Measurements from ENCODE around the gene LMAN2L. TPM values are rescaled to one million over a fixed set of nuclear protein-coding genes. Genes with fewer than 3 reads are reported as not detected.
A peak's percentile ranks its signal among the peaks of the same experiment; 100 is the strongest.
"Not testable (repeated sequence)": the region's sequence is repeated elsewhere in the genome, so short reads cannot be mapped to it uniquely, and the experiment has no call there.

Gene LMAN2L
- total RNA-seq, 1 donor from 2014 or later = 15.3 TPM

GRCh38 chr2:96680561-96681141 lies 59.2 kb downstream of the LMAN2L start:
- Mint-ChIP-seq H3K4me3 (ENCODE audit: unreplicated experiment) (no peak overlapping the region), H3K9me3 (ENCODE audit: low read depth) (no peaks in the 10 kb centered on the region), H3K36me3 (ENCODE audit: low read depth) (no peaks in the 10 kb centered on the region), H3K27me3 (ENCODE audit: low read depth) (peaks cover 8% of the 10 kb centered on the region), H3K4me1 (ENCODE audit: low read depth) (peaks cover 16% of the 10 kb centered on the region), H3K27ac (ENCODE audit: unreplicated experiment) (no peak overlapping the region)
- DNase-seq (ENCODE audit: low spot score) = no peak
- TF ChIP-seq, protein P1, sequence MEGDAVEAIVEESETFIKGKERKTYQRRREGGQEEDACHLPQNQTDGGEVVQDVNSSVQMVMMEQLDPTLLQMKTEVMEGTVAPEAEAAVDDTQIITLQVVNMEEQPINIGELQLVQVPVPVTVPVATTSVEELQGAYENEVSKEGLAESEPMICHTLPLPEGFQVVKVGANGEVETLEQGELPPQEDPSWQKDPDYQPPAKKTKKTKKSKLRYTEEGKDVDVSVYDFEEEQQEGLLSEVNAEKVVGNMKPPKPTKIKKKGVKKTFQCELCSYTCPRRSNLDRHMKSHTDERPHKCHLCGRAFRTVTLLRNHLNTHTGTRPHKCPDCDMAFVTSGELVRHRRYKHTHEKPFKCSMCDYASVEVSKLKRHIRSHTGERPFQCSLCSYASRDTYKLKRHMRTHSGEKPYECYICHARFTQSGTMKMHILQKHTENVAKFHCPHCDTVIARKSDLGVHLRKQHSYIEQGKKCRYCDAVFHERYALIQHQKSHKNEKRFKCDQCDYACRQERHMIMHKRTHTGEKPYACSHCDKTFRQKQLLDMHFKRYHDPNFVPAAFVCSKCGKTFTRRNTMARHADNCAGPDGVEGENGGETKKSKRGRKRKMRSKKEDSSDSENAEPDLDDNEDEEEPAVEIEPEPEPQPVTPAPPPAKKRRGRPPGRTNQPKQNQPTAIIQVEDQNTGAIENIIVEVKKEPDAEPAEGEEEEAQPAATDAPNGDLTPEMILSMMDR (IDR thresholded peaks at IDR 0.05) = no peak

DNA sequence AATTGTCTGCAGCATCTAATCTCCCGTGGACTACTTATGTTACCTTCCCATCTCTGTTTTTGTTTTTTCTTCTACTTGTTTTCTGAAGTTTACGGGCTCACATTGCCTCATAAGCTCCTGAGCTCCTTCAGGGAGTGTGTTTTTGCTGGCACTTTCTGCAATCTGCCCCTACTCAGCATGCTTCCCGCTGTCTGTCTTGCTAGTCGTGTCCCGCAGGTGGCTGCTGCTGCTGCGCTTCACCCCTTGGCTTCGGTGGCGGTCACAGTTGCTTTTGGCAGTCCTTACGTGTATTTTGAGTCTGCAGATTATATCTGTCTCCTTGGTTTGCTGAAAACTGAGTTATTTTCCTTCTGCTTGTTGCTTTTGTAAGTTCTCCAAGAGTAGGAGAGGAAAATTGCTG lies 60.0 kb downstream of the LMAN2L start:
- H3K36me3 Mint-ChIP-seq (ENCODE audit: low read depth) = no peaks in the 10 kb centered on the region
- peak overlapping the region; percentile 75 for H3K27ac Mint-ChIP-seq (ENCODE audit: unreplicated experiment)
- no peaks in the 10 kb centered on the region for H3K9me3 Mint-ChIP-seq (ENCODE audit: low read depth)
- peak overlapping the region; percentile 43 for H3K4me3 Mint-ChIP-seq (ENCODE audit: unreplicated experiment)
- TF ChIP-seq, protein P1 (IDR thresholded peaks at IDR 0.05) = peak; percentile 8
- H3K4me1 Mint-ChIP-seq (ENCODE audit: low read depth) = peaks cover 14% of the 10 kb centered on the region
- no peak for DNase-seq (ENCODE audit: low spot score)
- peaks cover 8% of the 10 kb centered on the region for H3K27me3 Mint-ChIP-seq (ENCODE audit: low read depth)

DNA sequence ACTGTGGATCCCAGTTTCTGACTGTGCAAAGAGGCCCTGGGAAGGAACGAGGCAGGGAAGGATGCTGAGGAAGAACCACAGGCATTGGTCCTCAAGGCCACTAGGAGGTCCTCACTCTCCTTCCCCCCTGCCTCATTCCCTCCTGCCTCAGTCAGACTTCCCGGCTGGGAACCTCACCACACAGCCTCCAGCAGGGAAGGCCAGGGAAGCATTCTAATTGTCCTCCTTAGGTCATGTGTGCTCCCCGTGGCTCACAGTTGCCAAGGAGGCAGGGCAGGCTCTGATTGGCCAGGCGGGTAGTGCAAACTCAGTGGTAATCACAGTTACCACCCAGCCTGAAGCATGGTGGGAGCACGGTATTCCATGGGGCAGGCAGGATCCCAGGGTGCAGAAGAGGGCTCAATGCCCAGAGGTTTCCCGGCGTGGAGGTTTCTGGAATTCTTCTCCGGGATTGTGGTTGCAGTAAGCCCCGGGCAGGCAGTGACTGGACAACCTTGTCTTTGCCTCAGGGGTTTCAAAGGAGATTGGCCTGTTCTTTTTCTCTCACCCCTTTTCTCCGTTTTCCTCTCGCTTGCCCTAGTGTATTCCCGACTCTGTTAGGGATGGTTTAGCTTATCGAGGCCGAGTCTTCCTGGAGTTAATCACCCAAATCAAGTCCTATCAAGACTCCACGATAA lies 70.2 kb downstream of the LMAN2L start:
- Mint-ChIP-seq H3K27me3 (ENCODE audit: low read depth) (no peaks in the 10 kb centered on the region), H3K27ac (ENCODE audit: unreplicated experiment) (no peak overlapping the region), H3K4me3 (ENCODE audit: unreplicated experiment) (no peak overlapping the region), H3K9me3 (ENCODE audit: low read depth) (peaks cover 2% of the 10 kb centered on the region), H3K36me3 (ENCODE audit: low read depth) (no peaks in the 10 kb centered on the region), H3K4me1 (ENCODE audit: low read depth) (peaks cover 14% of the 10 kb centered on the region)
- peak; percentile 64 for DNase-seq (ENCODE audit: low spot score)
- TF ChIP-seq, protein P1 (IDR thresholded peaks at IDR 0.05) = no peak

GRCh38 chr2:96668771-96669170 lies 71.1 kb downstream of the LMAN2L start:
- Mint-ChIP-seq H3K4me3 (ENCODE audit: unreplicated experiment) (no peak overlapping the region), H3K27ac (ENCODE audit: unreplicated experiment) (no peak overlapping the region), H3K4me1 (ENCODE audit: low read depth) (peaks cover 18% of the 10 kb centered on the region)

GRCh38 chr2:96665717-96666116 lies 74.1 kb downstream of the LMAN2L start:
- not testable (repeated sequence) for H3K36me3 Mint-ChIP-seq (ENCODE audit: low read depth)
- peak overlapping the region; percentile 96 for H3K27ac Mint-ChIP-seq (ENCODE audit: unreplicated experiment)
- H3K4me3 Mint-ChIP-seq (ENCODE audit: unreplicated experiment) = peak overlapping the region; percentile 20

More at GRCh38 chr2:96668771-96669170, 71.1 kb downstream of the LMAN2L start:
- Mint-ChIP-seq H3K36me3 (ENCODE audit: low read depth) (peaks cover 1% of the 10 kb centered on the region), H3K9me3 (ENCODE audit: low read depth) (peaks cover 7% of the 10 kb centered on the region), H3K27me3 (ENCODE audit: low read depth) (no peaks in the 10 kb centered on the region)
- TF ChIP-seq, protein P1 (IDR thresholded peaks at IDR 0.05) = no peak
- peak; percentile 51 for DNase-seq (ENCODE audit: low spot score)

More at GRCh38 chr2:96665717-96666116, 74.1 kb downstream of the LMAN2L start:
- not testable (repeated sequence) for H3K9me3 Mint-ChIP-seq (ENCODE audit: low read depth); DNase-seq (ENCODE audit: low spot score); H3K27me3 Mint-ChIP-seq (ENCODE audit: low read depth)
- H3K4me1 Mint-ChIP-seq (ENCODE audit: low read depth) = peaks cover 21% of the 10 kb centered on the region

Measured in chondrocyte (in vitro differentiated cells).